OCI-LY7 (cell line): Measurements from ENCODE around the gene CRYBA1.

Experiments
- EZH2phosphoT487 ChIP-seq: fragments of 200-600 bp; sonication (generic); IDR thresholded peaks from 2 replicates; pipeline ENCODE4 v1.6.1; 2018; ENCODE audit warnings: low read depth, borderline replicate concordance, mild to moderate bottlenecking, mixed run types, antibody characterized with exemption, low read length, moderate library complexity, mixed read lengths
- TF ChIP-seq, protein P1 (sequence below): fragments of 200-600 bp; sonication (generic); conservative IDR thresholded peaks from 2 replicates; pipeline ENCODE4 v1.5.1; 2014; ENCODE audit warnings: mild to moderate bottlenecking, antibody characterized with exemption, low read length, moderate library complexity, mixed read lengths

GRCh38 chr17:29212094-29212631 lies 34.5 kb upstream of the CRYBA1 start:
- TF ChIP-seq, protein P1, sequence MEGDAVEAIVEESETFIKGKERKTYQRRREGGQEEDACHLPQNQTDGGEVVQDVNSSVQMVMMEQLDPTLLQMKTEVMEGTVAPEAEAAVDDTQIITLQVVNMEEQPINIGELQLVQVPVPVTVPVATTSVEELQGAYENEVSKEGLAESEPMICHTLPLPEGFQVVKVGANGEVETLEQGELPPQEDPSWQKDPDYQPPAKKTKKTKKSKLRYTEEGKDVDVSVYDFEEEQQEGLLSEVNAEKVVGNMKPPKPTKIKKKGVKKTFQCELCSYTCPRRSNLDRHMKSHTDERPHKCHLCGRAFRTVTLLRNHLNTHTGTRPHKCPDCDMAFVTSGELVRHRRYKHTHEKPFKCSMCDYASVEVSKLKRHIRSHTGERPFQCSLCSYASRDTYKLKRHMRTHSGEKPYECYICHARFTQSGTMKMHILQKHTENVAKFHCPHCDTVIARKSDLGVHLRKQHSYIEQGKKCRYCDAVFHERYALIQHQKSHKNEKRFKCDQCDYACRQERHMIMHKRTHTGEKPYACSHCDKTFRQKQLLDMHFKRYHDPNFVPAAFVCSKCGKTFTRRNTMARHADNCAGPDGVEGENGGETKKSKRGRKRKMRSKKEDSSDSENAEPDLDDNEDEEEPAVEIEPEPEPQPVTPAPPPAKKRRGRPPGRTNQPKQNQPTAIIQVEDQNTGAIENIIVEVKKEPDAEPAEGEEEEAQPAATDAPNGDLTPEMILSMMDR: no peak
- no peak for TF ChIP-seq EZH2phosphoT487
